Measurements from ENCODE around the gene PAQR9.

DNA sequence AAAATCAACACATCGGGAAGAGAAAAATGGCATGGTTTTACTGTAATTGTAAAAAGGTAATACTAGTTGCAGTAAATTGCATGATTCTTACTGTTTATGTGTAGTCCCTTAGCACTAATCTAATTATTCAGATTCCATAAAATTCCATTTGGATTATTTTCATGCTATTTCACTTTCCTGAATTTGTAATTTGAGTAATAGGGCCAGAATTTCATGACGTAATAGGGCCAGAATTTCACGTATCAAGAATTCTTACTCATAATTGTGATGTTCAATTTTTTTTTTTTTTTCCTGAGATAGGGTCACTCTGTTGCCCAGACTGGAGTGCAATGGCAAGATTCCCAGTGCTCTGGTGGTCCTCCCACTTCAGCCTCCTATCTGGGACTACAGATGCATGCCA is 35.0 kb upstream of the PAQR9 start:
- TF ChIP-seq, protein P1, sequence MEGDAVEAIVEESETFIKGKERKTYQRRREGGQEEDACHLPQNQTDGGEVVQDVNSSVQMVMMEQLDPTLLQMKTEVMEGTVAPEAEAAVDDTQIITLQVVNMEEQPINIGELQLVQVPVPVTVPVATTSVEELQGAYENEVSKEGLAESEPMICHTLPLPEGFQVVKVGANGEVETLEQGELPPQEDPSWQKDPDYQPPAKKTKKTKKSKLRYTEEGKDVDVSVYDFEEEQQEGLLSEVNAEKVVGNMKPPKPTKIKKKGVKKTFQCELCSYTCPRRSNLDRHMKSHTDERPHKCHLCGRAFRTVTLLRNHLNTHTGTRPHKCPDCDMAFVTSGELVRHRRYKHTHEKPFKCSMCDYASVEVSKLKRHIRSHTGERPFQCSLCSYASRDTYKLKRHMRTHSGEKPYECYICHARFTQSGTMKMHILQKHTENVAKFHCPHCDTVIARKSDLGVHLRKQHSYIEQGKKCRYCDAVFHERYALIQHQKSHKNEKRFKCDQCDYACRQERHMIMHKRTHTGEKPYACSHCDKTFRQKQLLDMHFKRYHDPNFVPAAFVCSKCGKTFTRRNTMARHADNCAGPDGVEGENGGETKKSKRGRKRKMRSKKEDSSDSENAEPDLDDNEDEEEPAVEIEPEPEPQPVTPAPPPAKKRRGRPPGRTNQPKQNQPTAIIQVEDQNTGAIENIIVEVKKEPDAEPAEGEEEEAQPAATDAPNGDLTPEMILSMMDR (IDR thresholded peaks at IDR 0.05 in 2 of 3, conservative IDR thresholded peaks at IDR 0.05 in 1 of 3; ENCODE audit: borderline replicate concordance in 1 of 3, insufficient read depth in 1 of 3, low read depth in 2 of 3, low read length in 2 of 3), result no peak
- no peak for TF ChIP-seq SP1 (IDR thresholded peaks at IDR 0.05; ENCODE audit: low read depth)
- no peak for TF ChIP-seq POLR2A (IDR thresholded peaks at IDR 0.05; ENCODE audit: borderline replicate concordance, extremely low read depth, insufficient read depth, insufficient read length)
- TF ChIP-seq EZH2 (IDR thresholded peaks at IDR 0.05), result no peak
- TF ChIP-seq, protein P2, sequence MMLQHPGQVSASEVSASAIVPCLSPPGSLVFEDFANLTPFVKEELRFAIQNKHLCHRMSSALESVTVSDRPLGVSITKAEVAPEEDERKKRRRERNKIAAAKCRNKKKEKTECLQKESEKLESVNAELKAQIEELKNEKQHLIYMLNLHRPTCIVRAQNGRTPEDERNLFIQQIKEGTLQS (IDR thresholded peaks at IDR 0.05), result no peak
- no peak for TF ChIP-seq ZFX (IDR thresholded peaks at IDR 0.05)
- no peak for TF ChIP-seq CEBPB (IDR thresholded peaks at IDR 0.05; ENCODE audit: low read depth)
- TF ChIP-seq, protein P3, sequence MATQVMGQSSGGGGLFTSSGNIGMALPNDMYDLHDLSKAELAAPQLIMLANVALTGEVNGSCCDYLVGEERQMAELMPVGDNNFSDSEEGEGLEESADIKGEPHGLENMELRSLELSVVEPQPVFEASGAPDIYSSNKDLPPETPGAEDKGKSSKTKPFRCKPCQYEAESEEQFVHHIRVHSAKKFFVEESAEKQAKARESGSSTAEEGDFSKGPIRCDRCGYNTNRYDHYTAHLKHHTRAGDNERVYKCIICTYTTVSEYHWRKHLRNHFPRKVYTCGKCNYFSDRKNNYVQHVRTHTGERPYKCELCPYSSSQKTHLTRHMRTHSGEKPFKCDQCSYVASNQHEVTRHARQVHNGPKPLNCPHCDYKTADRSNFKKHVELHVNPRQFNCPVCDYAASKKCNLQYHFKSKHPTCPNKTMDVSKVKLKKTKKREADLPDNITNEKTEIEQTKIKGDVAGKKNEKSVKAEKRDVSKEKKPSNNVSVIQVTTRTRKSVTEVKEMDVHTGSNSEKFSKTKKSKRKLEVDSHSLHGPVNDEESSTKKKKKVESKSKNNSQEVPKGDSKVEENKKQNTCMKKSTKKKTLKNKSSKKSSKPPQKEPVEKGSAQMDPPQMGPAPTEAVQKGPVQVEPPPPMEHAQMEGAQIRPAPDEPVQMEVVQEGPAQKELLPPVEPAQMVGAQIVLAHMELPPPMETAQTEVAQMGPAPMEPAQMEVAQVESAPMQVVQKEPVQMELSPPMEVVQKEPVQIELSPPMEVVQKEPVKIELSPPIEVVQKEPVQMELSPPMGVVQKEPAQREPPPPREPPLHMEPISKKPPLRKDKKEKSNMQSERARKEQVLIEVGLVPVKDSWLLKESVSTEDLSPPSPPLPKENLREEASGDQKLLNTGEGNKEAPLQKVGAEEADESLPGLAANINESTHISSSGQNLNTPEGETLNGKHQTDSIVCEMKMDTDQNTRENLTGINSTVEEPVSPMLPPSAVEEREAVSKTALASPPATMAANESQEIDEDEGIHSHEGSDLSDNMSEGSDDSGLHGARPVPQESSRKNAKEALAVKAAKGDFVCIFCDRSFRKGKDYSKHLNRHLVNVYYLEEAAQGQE (IDR thresholded peaks at IDR 0.05; ENCODE audit: low read depth), result no peak
- TF ChIP-seq POLR2AphosphoS5 (IDR thresholded peaks at IDR 0.05; ENCODE audit: low read depth, low read length), result no peak
